ENCODE results near the gene SLC35B2.

DNA sequence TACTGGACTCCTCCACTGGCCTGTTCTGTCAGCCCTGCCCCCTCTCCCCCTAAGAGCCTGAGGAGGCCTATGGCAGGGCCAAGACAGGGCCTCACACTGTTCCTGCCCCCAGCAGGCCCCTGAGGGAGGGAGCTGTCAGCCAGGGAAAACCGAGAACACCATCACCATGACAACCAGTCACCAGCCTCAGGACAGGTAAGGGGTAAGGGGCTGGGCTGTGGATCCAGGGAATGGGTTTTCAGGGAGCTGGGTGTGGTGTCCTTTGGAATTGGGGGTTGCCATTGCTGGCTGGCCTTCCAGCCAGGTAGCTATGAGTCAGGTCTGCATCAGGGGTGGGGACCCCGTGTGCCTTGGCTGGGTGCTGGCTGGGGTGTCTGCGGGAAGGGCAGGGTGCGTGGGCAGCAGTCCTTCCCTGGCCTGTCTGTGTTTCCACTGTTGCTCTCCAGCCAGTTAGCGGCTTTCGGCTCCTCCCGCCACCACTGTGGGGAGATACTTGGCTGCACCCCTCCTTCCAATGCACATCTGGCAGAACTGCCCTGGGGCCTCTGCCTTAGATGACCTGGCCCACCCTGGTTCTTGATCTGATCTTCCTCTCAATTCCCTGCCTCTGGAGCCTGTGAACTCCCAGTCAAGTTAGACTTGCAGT, 30.1 kb downstream of the SLC35B2 start:
- TF ChIP-seq ZNF654 (tag by site-specific recombination; IDR thresholded peaks at IDR 0.05; ENCODE audit: low read depth) = no peak
- TF ChIP-seq, protein P1, sequence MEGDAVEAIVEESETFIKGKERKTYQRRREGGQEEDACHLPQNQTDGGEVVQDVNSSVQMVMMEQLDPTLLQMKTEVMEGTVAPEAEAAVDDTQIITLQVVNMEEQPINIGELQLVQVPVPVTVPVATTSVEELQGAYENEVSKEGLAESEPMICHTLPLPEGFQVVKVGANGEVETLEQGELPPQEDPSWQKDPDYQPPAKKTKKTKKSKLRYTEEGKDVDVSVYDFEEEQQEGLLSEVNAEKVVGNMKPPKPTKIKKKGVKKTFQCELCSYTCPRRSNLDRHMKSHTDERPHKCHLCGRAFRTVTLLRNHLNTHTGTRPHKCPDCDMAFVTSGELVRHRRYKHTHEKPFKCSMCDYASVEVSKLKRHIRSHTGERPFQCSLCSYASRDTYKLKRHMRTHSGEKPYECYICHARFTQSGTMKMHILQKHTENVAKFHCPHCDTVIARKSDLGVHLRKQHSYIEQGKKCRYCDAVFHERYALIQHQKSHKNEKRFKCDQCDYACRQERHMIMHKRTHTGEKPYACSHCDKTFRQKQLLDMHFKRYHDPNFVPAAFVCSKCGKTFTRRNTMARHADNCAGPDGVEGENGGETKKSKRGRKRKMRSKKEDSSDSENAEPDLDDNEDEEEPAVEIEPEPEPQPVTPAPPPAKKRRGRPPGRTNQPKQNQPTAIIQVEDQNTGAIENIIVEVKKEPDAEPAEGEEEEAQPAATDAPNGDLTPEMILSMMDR (tag by site-specific recombination; IDR thresholded peaks at IDR 0.05) = no peak
- TF ChIP-seq GLI4 (tag by site-specific recombination; IDR thresholded peaks at IDR 0.05) = no peak

All from HEK293 (cell line).